Right ventricle myocardium superior (tissue), 1 donor: ENCODE data around the gene PSPC1. TPM values are rescaled to one million over a fixed set of nuclear protein-coding genes. Genes with fewer than 3 reads are reported as not detected.
"Not testable (repeated sequence)": the region's sequence is repeated elsewhere in the genome, so short reads cannot be mapped to it uniquely, and the experiment has no call there.

ENCODE experiments used
- ATAC-seq: fragments of 200-7000 bp; cut with Tn5 transposase; one replicate; pipeline ENCODE4 v1.9.1; 2020; ENCODE audit warnings: mild to moderate bottlenecking; ENCODE audit not compliant: poor library complexity
- DNase-seq: peaks from one replicate; pipeline ENCODE4 v3.0.0-alpha.2; 2020
- intact Hi-C: fragments of 100-400 bp; cut with DNase I; formaldehyde crosslinking; loops from one replicate; pipeline ENCODE4 v1.11.2; 2022
- long read RNA-seq: library from polyadenylated mRNA; unstranded; transcript quantifications from one replicate; pipeline ENCODE4 v2.0.0, GENCODE V29; 2021
- total RNA-seq: library from RNA; stranded (reverse); fragmentation: NEBNext Ultra II Directional; extraction: Animal tissue kit (Norgen Biotek cat#: 25700); gene quantifications from one replicate; pipeline ENCODE4 v1.2.1, GENCODE V29; 2021
- donor health status: DM: no; HTN: yes; CAD: no; lungs with severe emphysema.

The PSPC1 gene, protein sequence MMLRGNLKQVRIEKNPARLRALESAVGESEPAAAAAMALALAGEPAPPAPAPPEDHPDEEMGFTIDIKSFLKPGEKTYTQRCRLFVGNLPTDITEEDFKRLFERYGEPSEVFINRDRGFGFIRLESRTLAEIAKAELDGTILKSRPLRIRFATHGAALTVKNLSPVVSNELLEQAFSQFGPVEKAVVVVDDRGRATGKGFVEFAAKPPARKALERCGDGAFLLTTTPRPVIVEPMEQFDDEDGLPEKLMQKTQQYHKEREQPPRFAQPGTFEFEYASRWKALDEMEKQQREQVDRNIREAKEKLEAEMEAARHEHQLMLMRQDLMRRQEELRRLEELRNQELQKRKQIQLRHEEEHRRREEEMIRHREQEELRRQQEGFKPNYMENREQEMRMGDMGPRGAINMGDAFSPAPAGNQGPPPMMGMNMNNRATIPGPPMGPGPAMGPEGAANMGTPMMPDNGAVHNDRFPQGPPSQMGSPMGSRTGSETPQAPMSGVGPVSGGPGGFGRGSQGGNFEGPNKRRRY
- 22.2 TPM for total RNA-seq
- long read RNA-seq, transcript PSPC1-204 (8 exons, 1,709 nt), result minor isoform, 9 of 44 reads
- long read RNA-seq, transcript PSPC1-201 (9 exons, 2,407 nt), result major isoform, 30 of 44 reads
- long read RNA-seq, partial matches to known transcripts, result 1 of 44 reads
- long read RNA-seq, other reads (novel, unspliced or antisense), result 2 of 44 reads

DNA sequence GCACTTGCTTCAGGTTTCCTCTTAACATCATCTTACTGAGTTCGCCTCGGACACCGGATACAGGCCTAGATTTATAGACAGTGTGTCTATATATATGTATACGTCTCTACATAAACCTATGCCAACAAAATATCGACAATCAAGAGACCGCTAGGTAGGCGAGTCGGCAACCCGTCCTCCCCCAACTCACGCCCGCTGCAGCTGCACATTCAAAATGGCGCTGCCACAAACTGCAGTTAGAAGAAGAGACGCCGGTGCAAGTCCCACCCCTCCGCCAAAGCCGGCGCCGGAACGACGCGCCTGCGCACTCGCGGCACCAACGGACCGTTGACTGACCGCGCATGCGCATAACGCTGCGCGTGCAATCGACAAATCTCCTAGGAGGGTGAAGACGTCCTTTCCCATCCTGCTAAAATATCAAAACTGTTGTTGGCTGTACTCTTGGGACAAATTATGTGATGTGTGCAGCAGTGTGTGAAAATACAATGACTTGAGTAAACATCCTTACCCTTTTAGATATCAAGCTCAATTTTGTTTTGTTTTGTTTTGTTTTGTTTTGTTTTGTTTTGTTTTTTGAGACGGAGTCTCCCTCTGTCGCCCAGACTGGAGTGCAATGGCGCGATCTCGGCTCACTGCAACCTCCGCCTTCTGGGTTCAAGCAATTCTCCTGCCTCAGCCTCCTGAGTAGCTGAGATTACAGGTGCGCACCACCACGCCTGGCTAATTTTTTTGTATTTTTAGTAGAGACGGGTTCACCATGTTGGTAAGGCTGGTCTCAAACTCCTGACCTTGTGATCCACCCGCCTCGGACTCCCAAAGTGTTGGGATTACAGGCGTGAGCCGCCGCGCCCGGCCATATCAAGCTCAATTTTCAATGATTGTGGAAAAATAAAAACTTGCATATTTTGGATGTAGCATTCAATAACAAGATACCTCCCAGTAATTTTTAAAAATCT is at the start of gene PSPC1:
TSS of gene PSPC1 (minus strand) at position 219 of the 956 bp plus-strand sequence. CDS start at position 31, 188 bp downstream.
- DNase-seq (peak; percentile 97), ATAC-seq (peak; percentile 98)
- intact Hi-C loops, result loop anchor here (2.0 to 10.0 kb wide), 2 partner anchors 80 to 148 kb away; partner anchors contain the start of genes MPHOSPH8 and ZMYM5

DNA sequence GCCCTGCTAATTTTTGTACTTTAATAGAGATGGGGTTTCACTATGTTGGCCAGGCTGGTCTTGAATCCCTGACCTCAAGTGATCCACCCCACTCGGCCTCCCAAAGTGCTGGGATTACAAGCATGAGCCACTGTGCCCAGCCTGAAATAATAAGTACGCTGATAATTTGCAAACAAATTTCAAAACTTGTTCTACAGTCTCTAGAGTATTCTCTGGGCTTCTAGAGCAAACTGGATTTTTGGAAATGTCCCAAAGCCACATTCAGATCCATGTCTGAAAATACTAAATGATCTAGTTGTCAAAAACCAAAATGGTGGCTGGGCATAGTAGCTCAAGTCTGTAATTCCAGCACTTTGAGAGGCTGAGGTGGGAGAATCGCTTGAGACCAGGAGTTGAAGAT is 39.9 kb upstream of the PSPC1 start:
- DNase-seq (peak; percentile 46), ATAC-seq (no peak)
- intact Hi-C loops, result no loop called here

DNA sequence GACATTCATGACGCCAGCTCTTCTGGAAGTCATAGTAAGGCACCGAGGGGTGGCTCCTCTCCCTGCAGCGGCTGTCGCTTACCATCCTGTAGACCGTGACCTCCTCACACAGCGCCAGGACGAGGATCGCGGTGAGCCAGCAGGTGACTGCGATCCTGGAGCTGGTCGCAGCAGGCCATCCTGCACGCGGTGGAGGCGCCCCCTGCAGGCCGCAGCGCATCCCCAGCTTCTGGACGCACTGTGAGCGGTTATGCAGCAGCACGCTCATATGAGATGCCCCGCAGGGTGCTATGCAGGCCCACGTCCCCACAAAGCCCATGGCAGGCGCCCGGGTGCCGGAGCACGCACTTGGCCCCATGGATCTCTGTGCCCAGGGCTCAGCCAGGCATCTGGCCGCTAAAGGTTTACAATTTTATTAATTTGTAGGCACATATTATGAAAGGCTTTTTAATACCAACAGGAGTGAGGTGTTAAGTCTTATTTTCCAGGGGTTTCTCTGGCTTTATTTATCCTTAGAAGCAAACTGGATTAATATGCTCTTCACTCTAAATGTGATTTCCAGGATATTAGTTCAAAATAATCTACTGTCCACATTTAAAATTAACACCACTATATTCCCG is 35.6 kb upstream of the PSPC1 start:
- ATAC-seq, result peak; percentile 43
- DNase-seq, result peak; percentile 61
- intact Hi-C loops, result no loop called here

DNA sequence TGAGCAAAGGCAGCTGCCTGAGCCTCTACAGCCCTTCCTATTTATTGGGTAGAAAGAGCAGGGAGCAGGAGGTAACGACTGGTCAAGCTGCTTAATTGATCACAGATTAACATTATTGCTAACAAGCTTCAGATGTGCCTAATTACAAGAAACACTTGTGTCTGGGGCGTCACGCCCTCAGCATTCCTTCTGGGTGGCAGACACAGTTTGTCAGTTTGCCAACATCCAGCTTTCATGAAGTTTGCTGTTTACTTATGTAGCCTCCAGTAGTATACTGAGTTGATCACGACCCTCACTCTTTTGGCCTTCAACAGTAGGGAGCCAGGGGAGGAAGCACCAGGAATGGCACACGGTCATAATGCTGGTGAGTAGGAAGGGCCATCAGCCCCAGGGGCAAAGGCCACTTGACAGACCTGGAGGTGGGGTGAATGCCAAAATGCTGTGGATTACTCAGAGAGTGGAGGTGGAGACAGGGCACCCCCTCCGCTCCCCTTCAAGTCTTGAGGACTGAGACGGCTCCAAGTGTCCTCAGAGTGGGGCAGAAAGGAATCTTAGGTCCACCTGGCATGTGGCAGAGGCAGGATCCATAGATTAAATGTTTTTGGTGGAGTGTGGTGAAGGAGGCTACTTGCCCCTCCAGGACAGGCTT is 34.9 kb upstream of the PSPC1 start:
- ATAC-seq (no peak), DNase-seq (no peak)
- intact Hi-C loops, result no loop called here

DNA sequence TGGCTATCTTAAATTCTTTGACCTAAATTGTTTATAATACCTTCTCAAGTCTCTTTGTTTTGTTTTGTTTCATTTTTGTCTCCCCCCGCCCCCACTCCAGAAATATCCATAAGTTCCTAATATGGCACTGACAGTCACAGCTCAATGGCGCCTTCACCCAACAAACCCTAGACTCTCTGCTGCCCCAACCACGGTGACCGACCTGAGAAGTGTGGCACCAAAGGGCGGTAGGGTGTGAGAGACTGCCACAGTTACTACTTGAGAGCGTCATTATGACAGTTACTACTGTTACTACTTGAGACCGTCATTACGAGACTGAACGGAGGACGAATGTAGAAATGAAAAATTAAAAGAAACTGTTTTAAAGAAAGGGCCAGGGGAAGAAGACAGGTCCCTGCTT is 34.4 kb upstream of the PSPC1 start:
- ATAC-seq (no peak), DNase-seq (no peak)
- intact Hi-C loops, result no loop called here

DNA sequence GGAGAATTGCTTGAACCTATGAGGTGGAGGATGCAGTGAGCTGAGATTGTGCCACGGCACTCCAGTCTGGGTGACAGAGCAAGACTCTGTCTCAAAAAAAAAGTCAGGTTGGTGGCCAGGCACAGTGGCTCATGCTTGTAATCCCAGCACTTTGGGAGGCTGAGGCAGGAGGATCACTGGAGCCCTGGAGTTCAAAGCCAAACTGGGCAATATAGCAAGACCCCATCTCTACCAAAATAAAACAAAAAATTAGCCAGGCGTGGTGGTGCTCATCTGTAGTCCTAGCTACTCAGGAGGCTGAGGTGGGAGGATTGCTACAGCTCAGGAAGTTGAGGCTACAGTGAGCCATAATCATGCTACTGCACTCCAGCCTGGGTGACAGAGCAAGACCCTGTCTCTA is 33.1 kb upstream of the PSPC1 start:
- intact Hi-C loops, DNase-seq, ATAC-seq: not testable (repeated sequence)

DNA sequence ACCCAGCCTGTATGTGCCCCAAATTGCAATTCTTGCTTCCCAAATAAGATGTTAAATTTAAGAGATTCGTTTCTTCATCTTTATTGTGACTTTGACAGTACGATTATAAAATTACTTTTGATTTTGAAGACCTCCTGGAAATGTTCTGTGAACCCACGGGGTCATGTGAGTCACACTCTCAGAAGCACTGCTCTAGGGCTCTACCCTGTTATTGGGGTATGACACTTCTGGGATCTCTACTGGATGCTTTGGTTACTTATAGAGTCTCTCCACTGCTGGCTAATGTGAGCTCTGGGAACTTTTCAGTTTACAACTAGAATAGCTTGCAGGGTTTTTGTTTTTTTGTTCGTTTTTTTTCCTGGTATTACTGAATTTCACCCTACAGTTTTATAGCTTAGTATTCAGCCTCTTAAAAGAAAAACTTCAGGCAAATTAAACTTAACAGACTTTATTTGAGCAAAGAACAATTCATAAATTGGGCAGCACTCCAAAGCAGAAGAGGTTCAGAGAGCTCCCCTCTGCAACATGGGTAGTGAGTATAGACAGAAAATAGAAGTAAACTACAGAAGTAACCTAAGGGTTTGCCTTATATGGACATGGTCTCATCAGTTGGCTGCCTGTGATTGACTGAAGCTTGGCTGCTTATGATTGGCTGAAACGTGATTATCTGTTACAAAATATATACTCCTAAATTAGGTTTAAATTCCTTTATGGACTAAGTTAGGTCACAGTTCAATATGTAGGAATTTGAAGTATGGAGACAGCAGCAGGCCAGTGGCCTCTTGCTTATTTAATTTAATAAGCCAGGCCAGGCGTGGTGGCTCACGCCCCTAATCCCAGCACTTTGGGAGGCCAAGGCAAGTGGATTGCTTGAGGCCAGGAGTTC is 28.5 kb upstream of the PSPC1 start:
- intact Hi-C loops, result no loop called here
- DNase-seq (no peak), ATAC-seq (no peak)

DNA sequence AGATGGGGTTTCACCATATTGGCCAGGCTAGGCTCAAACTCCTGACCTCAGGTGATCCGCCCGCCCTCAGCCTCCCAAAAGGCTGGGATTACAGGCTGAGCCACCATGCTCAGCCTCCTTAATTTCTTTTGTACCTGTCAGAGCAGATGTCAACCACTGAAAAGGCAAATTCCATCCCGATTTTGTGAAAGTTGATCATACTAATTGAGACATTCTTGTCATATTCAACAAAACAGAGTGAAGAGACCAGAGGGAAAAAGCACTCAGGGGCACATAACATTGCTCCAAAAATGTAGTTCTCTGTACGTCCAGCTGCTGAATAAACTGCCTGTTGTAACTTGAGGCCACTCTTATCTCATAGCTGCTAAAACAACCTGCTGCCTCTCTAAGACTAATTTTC is 27.4 kb upstream of the PSPC1 start:
- DNase-seq (no peak), ATAC-seq (no peak)
- intact Hi-C loops, result no loop called here

DNA sequence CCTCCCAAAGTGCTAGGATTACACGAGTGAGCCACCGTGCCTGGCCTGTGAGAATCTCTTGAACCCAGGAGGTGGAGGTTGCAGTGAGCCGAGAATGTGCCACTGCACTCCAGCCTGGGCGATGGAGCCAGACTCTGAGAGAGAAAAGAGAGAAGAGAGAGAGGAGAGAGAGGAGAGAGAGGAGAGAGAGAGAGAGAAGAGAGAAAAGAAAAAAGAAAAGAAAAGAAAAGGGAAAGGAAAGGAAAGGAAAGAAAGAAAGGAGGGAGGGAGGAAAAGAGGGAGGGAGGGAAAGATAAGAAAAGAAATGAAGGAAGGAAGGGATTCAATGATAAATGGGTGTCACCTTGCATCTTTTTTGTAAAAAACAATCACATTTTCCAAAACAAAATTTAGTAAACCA is 23.0 kb upstream of the PSPC1 start:
- DNase-seq (no peak), ATAC-seq (no peak)
- intact Hi-C loops, result no loop called here

DNA sequence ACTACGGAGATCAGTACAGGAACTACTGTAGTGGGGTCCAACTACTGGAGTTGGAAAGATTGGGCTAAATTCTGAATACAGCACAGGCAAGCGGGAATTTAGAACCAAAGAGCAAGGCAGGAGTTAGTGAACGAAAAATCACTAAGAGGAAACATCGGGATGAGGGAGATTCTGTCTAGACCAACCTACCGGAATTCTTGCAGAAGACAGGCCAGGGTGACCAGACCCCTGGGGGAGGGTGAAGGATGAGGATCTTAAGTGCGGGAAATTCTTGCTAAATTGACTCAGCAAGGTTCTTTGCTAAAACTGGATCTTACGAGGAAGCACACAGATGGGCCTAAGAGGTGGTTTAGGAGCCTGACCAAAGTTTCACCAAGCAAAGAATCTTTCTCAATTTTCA is 13.2 kb upstream of the PSPC1 start:
- DNase-seq (no peak), ATAC-seq (no peak)
- intact Hi-C loops, result no loop called here

DNA sequence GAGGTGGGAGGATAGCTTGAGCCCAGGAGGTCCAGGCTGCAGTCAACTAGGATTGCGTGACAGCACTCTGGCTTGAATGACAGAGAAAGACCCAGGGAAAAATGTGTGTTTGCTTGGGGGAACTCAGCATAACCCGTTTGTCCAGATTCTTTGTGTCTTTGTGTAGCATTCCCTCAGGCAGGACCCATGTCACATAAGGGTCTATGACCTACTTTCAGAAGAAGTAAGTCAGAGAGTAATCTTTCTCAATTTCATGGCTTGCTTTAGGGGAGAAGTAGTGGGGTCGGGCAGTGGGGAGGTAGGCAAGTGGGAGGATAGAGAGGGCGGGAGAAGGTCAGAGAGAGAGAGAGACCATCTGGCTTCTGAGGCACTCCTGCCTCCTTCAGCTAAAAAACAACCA is 11.9 kb upstream of the PSPC1 start:
- DNase-seq, result no peak
- intact Hi-C loops, result no loop called here

DNA sequence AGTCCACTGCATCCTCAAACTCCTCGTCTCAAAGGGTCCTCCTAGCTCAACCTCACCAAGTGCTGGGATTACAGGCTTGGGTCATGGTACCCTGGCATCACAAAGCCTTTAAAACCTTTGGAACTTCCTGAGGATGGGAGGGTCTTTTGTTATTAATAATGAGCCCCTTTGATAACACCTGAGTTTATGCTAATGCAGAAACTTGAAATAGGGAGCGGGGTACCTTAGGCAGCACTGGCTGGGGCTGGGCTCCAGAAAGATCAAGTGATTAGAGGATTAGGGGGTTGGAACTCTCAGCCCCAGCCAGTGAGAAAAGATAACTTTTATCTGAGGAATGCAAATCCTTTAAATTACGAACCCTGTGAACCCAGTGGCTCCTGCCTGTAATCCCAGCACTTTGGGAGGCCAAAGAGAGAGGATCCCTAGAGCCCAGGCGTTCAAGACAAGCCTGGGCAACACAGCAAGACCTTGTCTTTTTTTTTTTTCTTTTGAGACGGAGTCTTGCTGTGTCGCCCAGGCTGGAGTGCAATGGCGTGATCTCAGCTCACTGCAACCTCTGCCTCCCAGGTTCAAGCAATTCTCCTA is 9.3 kb upstream of the PSPC1 start:
- DNase-seq (no peak), ATAC-seq (no peak)
- intact Hi-C loops, result no loop called here

More for the DNA sequence above, 11.9 kb upstream of the PSPC1 start:
- ATAC-seq, result no peak

DNA sequence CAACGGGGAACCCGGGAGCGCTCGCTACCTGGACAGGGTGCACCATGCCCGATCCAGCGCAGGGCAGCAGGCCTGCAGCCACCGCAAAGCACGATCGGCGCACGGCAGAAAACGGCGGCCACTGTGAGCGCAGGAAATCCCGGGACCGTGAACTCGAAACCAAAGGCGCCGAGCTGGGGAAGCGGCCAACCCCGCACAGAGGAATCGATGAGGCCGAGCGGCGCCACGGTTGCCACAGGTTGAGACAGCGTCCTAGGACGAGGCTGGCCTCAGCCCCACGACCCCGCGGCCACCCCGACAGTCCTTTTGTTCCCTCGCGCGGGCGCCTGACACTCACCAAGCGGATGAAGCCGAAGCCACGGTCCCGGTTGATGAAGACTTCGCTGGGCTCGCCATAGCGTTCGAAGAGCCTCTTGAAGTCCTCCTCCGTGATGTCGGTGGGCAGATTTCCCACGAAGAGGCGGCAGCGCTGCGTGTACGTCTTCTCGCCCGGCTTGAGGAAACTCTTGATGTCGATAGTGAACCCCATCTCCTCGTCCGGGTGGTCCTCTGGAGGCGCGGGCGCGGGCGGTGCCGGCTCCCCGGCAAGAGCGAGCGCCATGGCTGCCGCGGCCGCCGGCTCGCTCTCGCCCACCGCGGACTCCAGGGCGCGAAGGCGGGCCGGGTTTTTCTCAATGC is 557 bp downstream of the PSPC1 start:
- intact Hi-C loops, result loop anchor here (2.0 to 10.0 kb wide), 2 partner anchors 81 to 147 kb away; partner anchors contain the start of genes MPHOSPH8 and ZMYM5
- peak; percentile 78 for ATAC-seq
- DNase-seq, result peak; percentile 76

DNA sequence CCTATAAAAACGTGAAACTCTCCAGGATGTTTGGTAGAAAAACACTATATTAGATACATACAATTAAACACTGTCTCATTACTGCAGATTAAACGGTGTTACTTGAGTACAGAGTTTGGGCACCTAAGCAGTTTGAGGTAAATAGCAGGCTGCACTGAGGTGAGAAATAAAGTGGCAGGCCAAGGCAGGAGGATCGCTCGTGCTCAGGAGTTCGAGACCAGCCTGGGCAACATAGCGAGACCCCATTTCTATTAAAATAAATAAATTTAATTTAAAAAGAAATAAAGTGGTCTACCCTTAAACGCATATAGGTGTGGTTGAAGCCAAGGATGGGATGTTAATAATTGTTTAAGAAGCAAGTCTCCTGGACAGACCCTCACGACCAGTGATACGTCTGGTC is 1.2 kb downstream of the PSPC1 start:
- DNase-seq (no peak), ATAC-seq (no peak)
- intact Hi-C loops, result loop anchor here (10.0 kb wide), 1 partner anchor 147 kb away; the partner anchor contains the start of gene MPHOSPH8

DNA sequence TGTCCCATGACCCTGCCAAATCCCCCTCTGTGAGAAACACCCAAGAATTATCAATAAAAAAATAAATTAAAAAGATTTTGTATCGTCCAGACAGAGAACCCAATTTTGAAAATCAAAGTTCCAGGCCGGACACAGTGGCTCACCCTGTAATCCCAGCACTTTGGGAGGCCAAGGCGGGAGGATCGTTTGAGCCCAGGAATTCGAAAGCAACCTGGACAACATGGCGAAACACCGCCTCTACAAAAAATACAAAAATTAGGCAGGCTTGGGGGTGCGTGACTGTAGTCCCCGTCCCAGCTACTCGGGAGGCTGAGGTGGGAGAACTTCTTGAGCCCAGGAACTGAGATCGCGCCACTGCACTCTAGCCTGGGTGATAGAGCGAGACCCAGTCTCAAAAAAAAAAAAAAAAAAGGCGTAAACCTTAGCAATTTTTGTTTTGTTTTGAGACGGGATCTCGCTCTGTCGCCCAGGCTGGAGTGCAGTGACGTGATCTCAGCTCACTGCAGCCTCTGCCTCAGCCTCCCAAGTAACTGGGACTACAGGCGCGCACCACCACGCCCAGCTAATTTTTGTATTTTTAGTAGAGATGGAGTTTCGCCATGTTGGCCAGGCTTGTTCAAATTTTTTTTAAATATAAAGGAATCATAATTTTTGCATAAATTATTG is 1.9 kb downstream of the PSPC1 start:
- ATAC-seq, DNase-seq: not testable (repeated sequence)
- intact Hi-C loops, result loop anchor here (10.0 kb wide), 1 partner anchor 146 kb away; the partner anchor contains the start of gene MPHOSPH8
